ENCODE data around the gene URB2. TPM values are rescaled to one million over a fixed set of nuclear protein-coding genes. Genes with fewer than 3 reads are reported as not detected.

The URB2 gene
- total RNA-seq, 1 experiment from 2014 or later = 20.4 TPM

- Histone ChIP-seq H2AFZ (ENCODE audit: low read depth, low read length, poor library complexity, severe bottlenecking) (no peak overlapping the region), H4K20me1 (ENCODE audit: insufficient read depth) (no peaks in the 10 kb centered on the region), H3K36me3 (ENCODE audit: control insufficient read depth in 1 of 2, insufficient read depth in 2 of 2, low read length in 2 of 2) (peaks cover 39 to 40% of the 10 kb centered on the region in 2 experiments; a peak in 3 of 4 replicates), H3K4me2 (ENCODE audit: low read length) (no peak overlapping the region), H3K9ac (ENCODE audit: low read length) (no peak overlapping the region), H3K4me1 (ENCODE audit: control insufficient read depth in 1 of 2, insufficient read depth in 2 of 2, low read length in 2 of 2) (no peaks in the 10 kb centered on the region), H3K9me3 (ENCODE audit: control insufficient read depth in 1 of 2, insufficient read depth in 1 of 2, low read depth in 1 of 2, low read length in 2 of 2) (no peaks in the 10 kb centered on the region), H3K27me3 (ENCODE audit: insufficient read depth, low read length) (no peaks in the 10 kb centered on the region), H3K4me3 (replicated peaks in 1 of 2; ENCODE audit: low read depth in 1 of 2, low read length in 2 of 2) (no peak overlapping the region), H3K9me2 (ENCODE audit: insufficient read depth) (no peaks in the 10 kb centered on the region), H3K79me2 (ENCODE audit: insufficient read depth, low read length) (no peaks in the 10 kb centered on the region; the same call in 1 of the 2 replicates), H3K27ac (ENCODE audit: low read depth, low read length) (no peak overlapping the region)
- POLR2A ChIA-PET = no interaction called here
- TF ChIP-seq CTCF (IDR thresholded peaks at IDR 0.05 in 2 of 3, conservative IDR thresholded peaks at IDR 0.05 in 1 of 3; ENCODE audit: borderline replicate concordance in 1 of 3, insufficient read depth in 1 of 3, low read depth in 2 of 3, low read length in 2 of 3) (no peak), POLR2A (IDR thresholded peaks at IDR 0.05; ENCODE audit: borderline replicate concordance, extremely low read depth, insufficient read depth, insufficient read length) (no peak), JUND (IDR thresholded peaks at IDR 0.05) (no peak), CBX3 (IDR thresholded peaks at IDR 0.05; ENCODE audit: low read depth) (no peak), REST (IDR thresholded peaks at IDR 0.05; ENCODE audit: low read depth) (no peak), EGR1 (IDR thresholded peaks at IDR 0.05; ENCODE audit: low read depth) (no peak), SIN3A (IDR thresholded peaks at IDR 0.05; ENCODE audit: low read depth) (no peak)
- ATAC-seq (no peak), DNase-seq (ENCODE audit: low read depth, low spot score) (no peak)
- BruUV-seq (replicated peaks) = no TSS peak
- CTCF ChIA-PET = no interaction called here
- intact Hi-C loops (cut with micrococcal nuclease) = no loop called here
- RAD21 ChIA-PET (ENCODE audit: low non-redundant PET in 1 of 2, low total read pairs in 2 of 2, uncharacterized antibody in 2 of 2, unreplicated experiment in 2 of 2) = no interaction called here
These were observed 17.5 kb upstream of the URB2 start for GRCh38 chr1:229608590-229608989.
